Measurements from ENCODE around the gene NDUFS8. TPM values are rescaled to one million over a fixed set of nuclear protein-coding genes. Genes with fewer than 3 reads are reported as not detected.

Gene NDUFS8
- total RNA-seq, 1 donor from 2014 or later: 125 TPM

GRCh38 chr11:68007498-68008380 lies 22.7 kb upstream of the NDUFS8 start:
- no peak for DNase-seq (ENCODE audit: low spot score)
- Mint-ChIP-seq H3K4me3 (ENCODE audit: low read depth) (no peak overlapping the region), H3K27me3 (ENCODE audit: low read depth) (no peaks in the 10 kb centered on the region), H3K36me3 (ENCODE audit: low read depth) (no peaks in the 10 kb centered on the region), H3K27ac (no peak overlapping the region), H3K9me3 (no peaks in the 10 kb centered on the region), H3K4me1 (ENCODE audit: low read depth) (peaks cover 17% of the 10 kb centered on the region)
- intact Hi-C loops (cut with micrococcal nuclease): no loop called here

- Mint-ChIP-seq H3K4me3 (ENCODE audit: low read depth) (no peak overlapping the region), H3K27me3 (ENCODE audit: low read depth) (no peaks in the 10 kb centered on the region), H3K36me3 (ENCODE audit: low read depth) (no peaks in the 10 kb centered on the region), H3K9me3 (no peaks in the 10 kb centered on the region), H3K27ac (no peak overlapping the region), H3K4me1 (ENCODE audit: low read depth) (peaks cover 15% of the 10 kb centered on the region)
- intact Hi-C loops (cut with micrococcal nuclease): no loop called here
- no peak for DNase-seq (ENCODE audit: low spot score)
These were observed 21.8 kb upstream of the NDUFS8 start for GRCh38 chr11:68008381-68009337.

- Mint-ChIP-seq H3K9me3 (no peaks in the 10 kb centered on the region), H3K27ac (no peak overlapping the region)
These were observed 20.9 kb upstream of the NDUFS8 start for GRCh38 chr11:68009391-68010089.

GRCh38 chr11:68010090-68011041 lies 20.1 kb upstream of the NDUFS8 start, which contains the start of gene ALDH3B1:
ALDH3B1 (plus strand) TSS chr11:68010327; CDS start chr11:68015298, 4,971 bp downstream.
- Mint-ChIP-seq H3K4me1 (ENCODE audit: low read depth) (peaks cover 6% of the 10 kb centered on the region), H3K27me3 (ENCODE audit: low read depth) (no peaks in the 10 kb centered on the region), H3K9me3 (no peaks in the 10 kb centered on the region), H3K36me3 (ENCODE audit: low read depth) (no peaks in the 10 kb centered on the region), H3K27ac (no peak within 1 kb of the TSS), H3K4me3 (ENCODE audit: low read depth) (no peak within 1 kb of the TSS)
- intact Hi-C loops (cut with micrococcal nuclease): no loop called here
- no peak for DNase-seq (ENCODE audit: low spot score)

More at GRCh38 chr11:68009391-68010089, 20.9 kb upstream of the NDUFS8 start:
- peaks cover 11% of the 10 kb centered on the region for H3K4me1 Mint-ChIP-seq (ENCODE audit: low read depth)
- DNase-seq (ENCODE audit: low spot score): no peak
- no peak overlapping the region for H3K4me3 Mint-ChIP-seq (ENCODE audit: low read depth)
- no peaks in the 10 kb centered on the region for H3K27me3 Mint-ChIP-seq (ENCODE audit: low read depth)
- intact Hi-C loops (cut with micrococcal nuclease): no loop called here
- no peaks in the 10 kb centered on the region for H3K36me3 Mint-ChIP-seq (ENCODE audit: low read depth)

- H3K27ac Mint-ChIP-seq: no peak overlapping the region
- H3K36me3 Mint-ChIP-seq (ENCODE audit: low read depth): no peaks in the 10 kb centered on the region
- DNase-seq (ENCODE audit: low spot score): no peak
These were observed 19.2 kb upstream of the NDUFS8 start for GRCh38 chr11:68011051-68011943.

GRCh38 chr11:68012044-68012842 lies 18.2 kb upstream of the NDUFS8 start:
- Mint-ChIP-seq H3K27me3 (ENCODE audit: low read depth) (no peaks in the 10 kb centered on the region), H3K36me3 (ENCODE audit: low read depth) (no peaks in the 10 kb centered on the region), H3K27ac (no peak overlapping the region), H3K9me3 (no peaks in the 10 kb centered on the region), H3K4me1 (ENCODE audit: low read depth) (peaks cover 6% of the 10 kb centered on the region), H3K4me3 (ENCODE audit: low read depth) (no peak overlapping the region)
- no peak for DNase-seq (ENCODE audit: low spot score)
- intact Hi-C loops (cut with micrococcal nuclease): no loop called here

More at GRCh38 chr11:68011051-68011943, 19.2 kb upstream of the NDUFS8 start:
- intact Hi-C loops (cut with micrococcal nuclease): no loop called here
- Mint-ChIP-seq H3K27me3 (ENCODE audit: low read depth) (no peaks in the 10 kb centered on the region), H3K4me1 (ENCODE audit: low read depth) (peaks cover 6% of the 10 kb centered on the region), H3K9me3 (no peaks in the 10 kb centered on the region), H3K4me3 (ENCODE audit: low read depth) (no peak overlapping the region)

- Mint-ChIP-seq H3K9me3 (no peaks in the 10 kb centered on the region), H3K36me3 (ENCODE audit: low read depth) (no peaks in the 10 kb centered on the region), H3K27me3 (ENCODE audit: low read depth) (no peaks in the 10 kb centered on the region), H3K4me1 (ENCODE audit: low read depth) (peaks cover 6% of the 10 kb centered on the region), H3K27ac (no peak overlapping the region), H3K4me3 (ENCODE audit: low read depth) (no peak overlapping the region)
- intact Hi-C loops (cut with micrococcal nuclease): no loop called here
- no peak for DNase-seq (ENCODE audit: low spot score)
These were observed 17.5 kb upstream of the NDUFS8 start for GRCh38 chr11:68012843-68013610.

- DNase-seq (ENCODE audit: low spot score): no peak
- intact Hi-C loops (cut with micrococcal nuclease): no loop called here
- H3K4me1 Mint-ChIP-seq (ENCODE audit: low read depth): peaks cover 6% of the 10 kb centered on the region
- no peak overlapping the region for H3K4me3 Mint-ChIP-seq (ENCODE audit: low read depth)
- H3K27ac Mint-ChIP-seq: no peak overlapping the region
- no peaks in the 10 kb centered on the region for H3K36me3 Mint-ChIP-seq (ENCODE audit: low read depth)
- H3K9me3 Mint-ChIP-seq: no peaks in the 10 kb centered on the region
- no peaks in the 10 kb centered on the region for H3K27me3 Mint-ChIP-seq (ENCODE audit: low read depth)
These were observed 16.8 kb upstream of the NDUFS8 start for GRCh38 chr11:68013611-68014156.

GRCh38 chr11:68014157-68014946 lies 16.1 kb upstream of the NDUFS8 start:
- intact Hi-C loops (cut with micrococcal nuclease): no loop called here
- Mint-ChIP-seq H3K27me3 (ENCODE audit: low read depth) (no peaks in the 10 kb centered on the region), H3K27ac (no peak overlapping the region), H3K9me3 (no peaks in the 10 kb centered on the region), H3K4me3 (ENCODE audit: low read depth) (no peak overlapping the region), H3K4me1 (ENCODE audit: low read depth) (peaks cover 2% of the 10 kb centered on the region), H3K36me3 (ENCODE audit: low read depth) (no peaks in the 10 kb centered on the region)
- DNase-seq (ENCODE audit: low spot score): no peak
